Head of caudate nucleus (tissue), 42 donors: ENCODE data around the gene KCND3.

Experiments
- DNase-seq, 42 donors: peaks; one replicate each; pipeline versions ENCODE4 v3.0.0 to v3.0.0-alpha.2; 2020 to 2021; ENCODE audit warnings: mixed read lengths in 7 of 42
- intact Hi-C: fragments of 100-400 bp; cut with DNase I; formaldehyde crosslinking; loops from one replicate; pipeline ENCODE4 v1.15.0; 2022

KCND3 gene

DNA sequence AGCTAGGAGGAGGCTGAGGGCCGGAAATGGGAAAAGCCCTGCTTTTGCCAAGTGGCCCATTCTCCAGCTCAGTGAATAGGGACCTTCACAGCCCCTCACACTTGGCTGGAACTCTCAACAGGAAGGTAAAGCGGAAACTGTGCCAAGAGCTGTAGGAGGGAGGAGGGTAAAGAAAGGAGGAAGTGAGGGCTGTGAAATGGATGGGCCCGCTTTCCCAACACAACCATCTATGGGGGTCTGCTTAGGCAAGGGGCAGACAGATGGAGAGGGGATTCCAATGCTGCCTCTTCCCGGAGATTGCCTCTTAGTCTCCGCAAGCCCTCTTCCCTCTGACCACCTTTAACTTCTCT lies 255.5 kb downstream of the KCND3 start:
- DNase-seq: no peak
- intact Hi-C loops: no loop called here

DNA sequence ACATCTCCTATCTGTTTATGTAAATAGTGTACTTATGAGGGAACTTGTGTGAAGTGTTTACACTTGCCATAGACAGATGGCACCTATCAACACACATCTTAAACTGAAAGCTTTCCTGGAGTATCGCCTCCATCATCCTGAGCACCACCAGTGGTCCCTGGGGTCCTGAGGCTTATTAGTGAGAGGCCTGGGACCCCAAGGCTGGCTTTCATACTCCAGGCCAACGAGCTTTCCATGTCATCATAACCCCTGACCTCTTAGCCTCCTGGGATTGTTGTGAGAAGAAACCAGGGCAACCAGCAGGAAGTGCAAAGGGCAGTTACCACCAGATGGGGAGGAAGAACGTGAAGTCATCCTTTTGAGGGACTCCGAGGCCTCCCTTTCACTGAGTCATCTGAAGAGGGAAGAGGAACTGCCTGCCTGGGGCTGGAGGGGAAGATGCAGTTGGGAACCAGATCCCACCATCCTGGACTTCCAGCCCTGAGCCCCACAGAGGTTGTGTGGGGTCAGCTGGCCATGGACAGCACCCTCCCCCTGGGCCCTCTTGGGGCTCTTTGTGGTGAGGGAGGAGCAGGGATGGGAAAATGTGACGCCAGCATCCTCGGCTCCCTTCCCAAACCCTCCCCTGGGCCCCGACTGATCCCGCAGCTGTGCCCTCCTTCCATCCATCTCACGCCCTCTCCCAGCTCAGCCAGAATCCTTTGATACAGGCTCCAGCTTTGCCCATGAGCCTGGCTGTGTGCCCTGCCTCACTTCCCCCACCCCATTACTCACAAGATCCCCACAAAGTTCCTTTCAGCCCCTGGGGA lies 256.1 kb downstream of the KCND3 start:
- DNase-seq: peak in 23 of 42 donors; percentile 17 to 76 (median 53)
- intact Hi-C loops: no loop called here

DNA sequence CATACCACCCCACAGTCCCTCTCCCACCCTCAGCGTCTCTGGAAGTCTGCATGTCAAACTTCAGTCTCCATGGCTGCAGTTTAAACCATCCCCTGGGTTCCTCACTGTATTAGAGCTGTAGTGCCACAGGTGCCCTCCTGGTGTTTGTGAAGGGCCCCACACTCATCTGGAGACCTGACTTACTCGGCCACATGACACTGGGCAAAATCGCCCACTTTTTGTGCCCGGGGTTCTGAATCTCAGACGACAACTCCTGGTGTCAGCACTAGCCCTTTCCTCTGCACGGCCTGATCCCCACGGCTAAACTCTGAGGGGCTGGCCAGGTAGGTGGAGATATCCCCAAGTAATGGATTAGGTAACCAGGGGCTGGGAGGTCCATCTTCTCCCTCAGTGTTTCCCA lies 256.8 kb downstream of the KCND3 start:
- DNase-seq: peak in 3 of 42 donors; percentile 18 to 34 (median 24)
- intact Hi-C loops: no loop called here

DNA sequence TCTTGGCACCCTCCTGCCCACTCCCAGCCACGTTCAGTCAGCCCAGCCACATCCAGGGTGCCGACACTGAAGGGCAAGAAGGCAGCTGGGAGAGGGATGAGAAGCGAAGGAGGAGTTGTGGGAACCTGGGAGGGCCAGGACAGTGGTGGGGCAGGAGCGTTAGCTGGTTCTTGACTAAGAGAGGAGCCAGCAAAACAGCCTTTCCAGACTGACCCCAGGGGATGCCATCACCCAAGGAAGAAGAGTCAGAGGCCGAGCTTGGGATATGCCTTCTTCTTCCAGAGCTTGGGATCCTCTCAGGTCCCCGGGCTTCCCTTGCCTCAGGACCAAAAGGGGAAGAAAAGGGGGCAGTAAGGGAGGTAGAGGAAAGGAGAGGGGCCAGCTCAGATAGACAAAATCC lies 257.5 kb downstream of the KCND3 start:
- peak in 2 of 42 donors; percentile 19 to 28 for DNase-seq
- intact Hi-C loops: no loop called here

DNA sequence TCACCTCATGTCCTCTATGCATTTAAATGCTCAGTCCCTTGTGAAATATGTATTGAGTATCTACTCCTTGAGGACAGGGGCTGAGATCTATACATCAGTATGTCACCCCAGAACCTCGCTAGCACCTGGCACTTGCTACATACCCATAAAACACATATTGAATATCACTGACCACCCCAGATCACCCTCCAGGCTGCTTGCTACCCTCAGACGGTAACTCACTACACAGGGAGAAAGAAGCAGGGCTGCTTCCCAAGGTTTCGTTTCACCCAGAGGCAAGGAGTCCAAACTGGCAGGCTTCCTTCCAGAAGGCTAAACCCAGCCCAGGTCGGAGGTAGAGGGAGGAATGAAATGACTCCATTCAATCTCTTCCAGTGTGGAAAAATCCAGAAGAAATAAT lies 258.8 kb downstream of the KCND3 start:
- intact Hi-C loops: no loop called here
- peak in 1 of 42 donors; percentile 41 for DNase-seq

DNA sequence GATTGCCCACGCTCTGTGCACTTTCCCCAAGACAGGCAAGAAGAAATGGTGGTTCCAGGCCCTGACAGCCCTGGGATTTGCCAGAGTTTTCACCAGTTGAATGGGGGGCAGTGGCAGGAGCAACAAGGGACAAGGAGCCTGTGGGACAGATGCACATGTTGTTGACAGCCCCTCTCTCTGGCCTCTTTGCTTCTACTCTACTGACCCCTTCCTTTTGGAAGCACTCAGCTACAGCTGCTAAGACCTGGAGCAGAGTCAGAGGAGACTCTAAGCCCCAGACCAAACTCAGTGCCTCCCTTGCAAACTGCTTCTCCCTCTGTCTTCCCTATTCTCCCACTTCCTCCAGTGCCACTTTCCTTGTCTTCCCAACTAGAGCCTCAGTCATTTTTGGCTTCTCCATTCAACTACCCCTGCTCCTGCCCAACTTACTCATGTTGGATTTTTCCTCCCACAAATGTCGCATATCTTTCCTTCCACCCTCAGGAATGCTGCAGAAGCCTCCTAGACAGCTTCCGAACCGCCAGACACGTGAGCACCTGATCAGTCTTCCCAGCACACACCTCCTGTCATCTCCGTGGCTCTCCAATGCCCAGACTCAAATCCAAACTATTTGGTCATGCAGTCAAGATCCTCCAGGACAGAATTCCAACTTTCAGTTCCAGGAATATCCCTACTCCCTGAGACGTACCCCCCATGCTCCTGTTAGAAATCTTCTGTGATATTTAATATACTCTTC lies 259.4 kb downstream of the KCND3 start:
- peak in 7 of 42 donors; percentile 32 to 63 (median 45) for DNase-seq
- intact Hi-C loops: no loop called here

DNA sequence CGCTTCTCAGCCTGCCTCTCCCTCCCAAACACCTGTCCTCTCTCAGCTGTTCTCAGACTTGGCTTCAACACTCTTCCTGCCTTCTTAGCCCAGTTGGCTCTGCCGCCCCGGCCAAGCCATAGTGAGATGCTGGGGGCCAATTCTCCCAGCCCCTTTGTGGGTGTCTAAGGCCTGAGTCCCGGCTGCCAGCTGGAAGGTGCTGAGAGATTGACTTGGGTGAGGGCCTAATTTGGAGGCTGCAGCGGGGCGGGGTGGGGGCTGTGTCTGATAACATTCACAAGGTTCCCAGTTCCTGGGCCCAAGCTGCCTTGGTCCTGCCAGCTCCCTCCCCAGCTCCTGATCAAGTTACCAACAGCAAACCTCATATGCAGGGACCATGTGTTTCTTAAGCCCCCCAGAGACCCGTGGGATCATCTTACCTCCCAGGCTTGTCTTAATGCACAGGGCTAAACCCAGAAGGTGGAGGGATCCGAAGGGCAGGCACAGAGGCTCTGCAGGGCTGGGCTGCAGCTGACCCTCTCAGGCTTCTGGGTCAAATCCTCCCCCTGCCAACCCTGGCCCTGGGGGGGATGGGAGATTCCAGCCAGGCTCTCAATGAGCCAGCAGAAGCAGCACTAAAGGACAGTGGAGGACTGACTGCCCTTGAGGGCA lies 260.1 kb downstream of the KCND3 start:
- intact Hi-C loops: no loop called here
- DNase-seq: peak in 5 of 42 donors; percentile 26 to 44 (median 36)

DNA sequence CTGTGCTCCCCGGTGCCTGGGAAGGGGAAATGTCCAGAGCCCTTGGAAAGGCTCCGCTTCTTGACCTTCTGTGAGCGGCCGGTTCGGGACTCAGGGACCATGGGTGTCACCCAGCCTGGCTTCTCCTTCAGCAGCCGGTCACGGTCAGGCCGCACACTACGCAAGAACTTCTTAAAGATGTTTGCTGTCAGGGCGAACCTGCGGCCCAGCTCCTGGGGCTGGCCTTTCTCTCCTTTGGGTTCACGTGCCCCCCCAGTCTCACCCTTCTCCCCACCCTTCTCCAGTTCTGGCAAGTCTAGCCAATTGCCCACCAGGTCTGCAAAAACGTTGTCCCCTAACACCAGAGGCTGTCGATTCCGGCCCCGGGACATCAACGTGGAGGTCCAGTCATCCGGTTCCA lies 262.4 kb downstream of the KCND3 start:
- intact Hi-C loops: no loop called here
- DNase-seq: peak in 2 of 42 donors; percentile 11 to 18

DNA sequence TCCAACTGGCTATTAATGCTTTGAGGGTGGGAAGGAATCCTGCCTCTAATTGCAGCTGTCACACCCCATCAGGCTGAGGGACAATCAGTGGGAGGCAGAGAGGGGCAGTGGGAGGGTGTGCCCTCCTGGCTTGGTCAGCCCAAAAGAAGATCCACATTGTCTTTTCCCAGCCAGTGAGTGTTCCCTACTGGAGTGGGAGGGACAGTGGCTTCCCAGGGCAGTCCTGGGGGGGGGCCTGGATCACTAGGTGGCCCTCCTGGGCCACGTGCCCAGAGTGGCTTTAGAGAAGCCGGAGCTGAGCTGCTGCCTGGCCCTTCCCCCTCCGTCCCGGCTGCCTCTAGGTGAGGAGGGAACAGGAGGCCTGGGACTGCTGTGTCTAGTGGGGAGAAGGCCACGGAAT lies 264.3 kb downstream of the KCND3 start:
- DNase-seq: peak in 11 of 42 donors; percentile 30 to 63 (median 45)
- intact Hi-C loops: no loop called here

DNA sequence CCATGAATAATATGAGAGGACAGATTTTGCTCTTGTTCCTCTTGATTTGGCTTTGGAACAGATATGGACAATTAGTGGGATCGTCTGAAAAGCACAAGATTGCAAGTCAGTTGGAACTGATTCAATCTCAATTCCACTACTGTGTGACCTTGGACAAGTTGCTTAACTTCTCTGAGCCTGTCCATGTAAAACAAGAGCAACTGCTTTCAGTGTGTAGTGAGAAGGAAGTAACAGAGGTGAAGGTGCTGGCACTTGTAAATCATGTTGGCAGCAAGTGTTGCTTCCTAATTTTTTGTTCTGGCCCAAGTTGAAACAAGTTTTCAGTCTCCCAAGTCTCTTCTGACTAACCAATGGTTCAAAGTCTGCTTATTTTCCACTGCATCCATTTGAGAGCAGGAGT lies 265.6 kb downstream of the KCND3 start:
- intact Hi-C loops: no loop called here
- no peak for DNase-seq

DNA sequence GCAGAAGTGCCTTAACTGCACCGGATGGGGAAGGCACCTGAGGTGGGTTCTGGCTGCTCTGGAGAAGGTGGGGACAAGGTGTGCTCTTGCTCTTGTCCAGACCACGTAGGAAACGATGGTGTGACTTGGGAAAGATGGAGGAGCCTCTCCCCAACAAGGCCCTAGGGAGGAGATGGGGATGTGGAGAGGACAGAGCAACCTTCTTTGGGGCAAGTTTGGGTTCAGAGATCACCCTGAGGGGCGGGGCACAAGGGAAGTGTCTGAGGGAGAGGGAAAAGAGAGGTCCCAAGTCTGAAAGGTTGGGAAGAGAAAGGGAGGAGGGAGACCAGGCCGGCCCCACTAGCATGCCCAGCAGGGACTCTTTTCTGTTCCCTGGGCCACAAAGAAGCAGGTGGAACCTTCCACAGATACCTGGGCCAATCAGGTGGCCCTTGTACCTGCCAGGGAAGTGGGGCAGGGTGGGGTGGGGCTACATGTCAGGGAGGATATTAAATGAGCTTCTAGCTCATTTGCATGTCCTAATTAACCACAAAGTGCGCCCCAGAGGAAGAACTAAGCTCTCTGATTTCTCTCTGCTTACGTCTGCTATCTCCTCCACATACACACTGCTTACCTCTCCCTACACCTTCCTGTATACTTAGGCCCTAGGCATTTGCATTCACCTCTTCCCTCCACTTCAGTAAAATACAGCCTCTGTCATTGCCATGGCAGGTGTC lies 266.2 kb downstream of the KCND3 start:
- peak in 1 of 42 donors; percentile 12 for DNase-seq
- intact Hi-C loops: no loop called here

DNA sequence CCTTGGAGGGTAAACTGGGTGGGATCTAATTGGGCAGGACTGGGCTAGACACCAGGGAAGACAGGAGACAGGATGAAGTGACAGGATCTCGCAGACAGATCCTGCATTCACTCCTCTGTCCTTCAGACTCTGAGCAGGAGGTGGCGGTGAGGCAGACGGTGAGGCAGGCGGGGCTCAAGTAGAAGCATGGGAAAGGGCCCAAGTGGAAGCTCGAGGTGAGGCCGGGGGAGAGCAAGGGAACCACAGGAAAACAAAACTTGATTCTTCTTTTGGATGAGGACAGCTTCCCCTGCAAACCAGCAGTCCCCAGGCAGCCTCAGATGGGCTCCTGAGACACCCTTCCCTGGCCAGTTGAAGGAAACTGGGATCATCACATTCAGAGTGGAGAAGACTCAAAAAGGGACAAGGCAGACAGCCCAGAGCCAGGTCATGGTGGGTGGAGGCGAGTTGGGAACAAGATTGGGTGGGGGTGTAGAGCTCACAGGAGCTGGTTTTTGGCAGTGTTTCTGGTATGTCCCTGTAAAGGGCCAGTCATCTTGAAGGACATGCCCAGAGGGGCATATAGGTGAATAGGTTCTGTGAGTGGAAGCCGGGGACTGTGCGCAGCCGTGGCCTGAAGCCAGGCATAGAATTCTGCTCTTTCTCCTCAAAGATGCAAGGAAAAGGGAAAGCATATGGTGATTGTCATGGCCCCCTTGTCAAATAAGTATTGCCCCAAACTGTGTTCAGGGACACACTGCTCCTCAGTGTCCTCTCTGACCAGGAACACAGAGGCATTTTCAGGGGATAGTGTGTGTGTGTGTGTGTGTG lies 268.3 kb downstream of the KCND3 start:
- peak in 2 of 42 donors; percentile 15 to 21 for DNase-seq
- intact Hi-C loops: no loop called here
